Measurements from ENCODE around the gene MRTO4. TPM values are rescaled to one million over a fixed set of nuclear protein-coding genes. Genes with fewer than 3 reads are reported as not detected.

The MRTO4 gene
- total and polyA plus RNA-seq, 2 of the 13 experiments (the other 11 are each of a cell fraction or from before 2014, with no cell fraction given) = 28.1 to 59.2 TPM

DNA sequence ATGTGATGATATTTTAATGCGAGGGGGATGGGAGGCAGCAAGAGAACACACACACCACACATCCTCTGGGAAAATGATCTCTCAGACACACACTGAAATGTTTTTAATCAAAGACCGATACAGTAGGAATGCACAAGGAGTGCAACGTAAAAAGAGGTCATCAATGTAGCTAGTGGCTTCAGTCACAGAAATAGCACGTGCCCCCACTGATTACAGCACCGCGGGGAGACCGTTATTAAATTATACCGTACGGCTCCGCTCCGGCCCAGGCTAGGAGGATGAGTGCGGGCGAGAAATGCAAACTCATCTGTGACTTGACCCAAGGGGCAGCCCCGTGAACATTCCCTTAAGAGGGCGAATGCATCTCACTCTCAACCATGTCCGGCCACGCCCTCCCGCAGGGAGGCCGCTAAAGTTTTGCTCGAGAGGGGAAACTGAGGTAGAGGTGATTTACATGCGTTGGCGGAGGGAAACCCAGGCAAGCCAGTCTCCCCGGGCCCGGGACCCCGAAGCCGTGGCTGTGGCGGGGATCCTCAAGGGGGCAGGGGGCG lies 42.1 kb upstream of the MRTO4 start (continued):
- TF ChIP-seq, protein P1, sequence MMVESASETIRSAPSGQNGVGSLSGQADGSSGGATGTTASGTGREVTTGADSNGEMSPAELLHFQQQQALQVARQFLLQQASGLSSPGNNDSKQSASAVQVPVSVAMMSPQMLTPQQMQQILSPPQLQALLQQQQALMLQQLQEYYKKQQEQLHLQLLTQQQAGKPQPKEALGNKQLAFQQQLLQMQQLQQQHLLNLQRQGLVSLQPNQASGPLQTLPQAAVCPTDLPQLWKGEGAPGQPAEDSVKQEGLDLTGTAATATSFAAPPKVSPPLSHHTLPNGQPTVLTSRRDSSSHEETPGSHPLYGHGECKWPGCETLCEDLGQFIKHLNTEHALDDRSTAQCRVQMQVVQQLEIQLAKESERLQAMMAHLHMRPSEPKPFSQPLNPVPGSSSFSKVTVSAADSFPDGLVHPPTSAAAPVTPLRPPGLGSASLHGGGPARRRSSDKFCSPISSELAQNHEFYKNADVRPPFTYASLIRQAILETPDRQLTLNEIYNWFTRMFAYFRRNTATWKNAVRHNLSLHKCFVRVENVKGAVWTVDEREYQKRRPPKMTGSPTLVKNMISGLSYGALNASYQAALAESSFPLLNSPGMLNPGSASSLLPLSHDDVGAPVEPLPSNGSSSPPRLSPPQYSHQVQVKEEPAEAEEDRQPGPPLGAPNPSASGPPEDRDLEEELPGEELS (CRISPR knock-in tag; IDR thresholded peaks at IDR 0.05) = no peak
- TF ChIP-seq, protein P2, sequence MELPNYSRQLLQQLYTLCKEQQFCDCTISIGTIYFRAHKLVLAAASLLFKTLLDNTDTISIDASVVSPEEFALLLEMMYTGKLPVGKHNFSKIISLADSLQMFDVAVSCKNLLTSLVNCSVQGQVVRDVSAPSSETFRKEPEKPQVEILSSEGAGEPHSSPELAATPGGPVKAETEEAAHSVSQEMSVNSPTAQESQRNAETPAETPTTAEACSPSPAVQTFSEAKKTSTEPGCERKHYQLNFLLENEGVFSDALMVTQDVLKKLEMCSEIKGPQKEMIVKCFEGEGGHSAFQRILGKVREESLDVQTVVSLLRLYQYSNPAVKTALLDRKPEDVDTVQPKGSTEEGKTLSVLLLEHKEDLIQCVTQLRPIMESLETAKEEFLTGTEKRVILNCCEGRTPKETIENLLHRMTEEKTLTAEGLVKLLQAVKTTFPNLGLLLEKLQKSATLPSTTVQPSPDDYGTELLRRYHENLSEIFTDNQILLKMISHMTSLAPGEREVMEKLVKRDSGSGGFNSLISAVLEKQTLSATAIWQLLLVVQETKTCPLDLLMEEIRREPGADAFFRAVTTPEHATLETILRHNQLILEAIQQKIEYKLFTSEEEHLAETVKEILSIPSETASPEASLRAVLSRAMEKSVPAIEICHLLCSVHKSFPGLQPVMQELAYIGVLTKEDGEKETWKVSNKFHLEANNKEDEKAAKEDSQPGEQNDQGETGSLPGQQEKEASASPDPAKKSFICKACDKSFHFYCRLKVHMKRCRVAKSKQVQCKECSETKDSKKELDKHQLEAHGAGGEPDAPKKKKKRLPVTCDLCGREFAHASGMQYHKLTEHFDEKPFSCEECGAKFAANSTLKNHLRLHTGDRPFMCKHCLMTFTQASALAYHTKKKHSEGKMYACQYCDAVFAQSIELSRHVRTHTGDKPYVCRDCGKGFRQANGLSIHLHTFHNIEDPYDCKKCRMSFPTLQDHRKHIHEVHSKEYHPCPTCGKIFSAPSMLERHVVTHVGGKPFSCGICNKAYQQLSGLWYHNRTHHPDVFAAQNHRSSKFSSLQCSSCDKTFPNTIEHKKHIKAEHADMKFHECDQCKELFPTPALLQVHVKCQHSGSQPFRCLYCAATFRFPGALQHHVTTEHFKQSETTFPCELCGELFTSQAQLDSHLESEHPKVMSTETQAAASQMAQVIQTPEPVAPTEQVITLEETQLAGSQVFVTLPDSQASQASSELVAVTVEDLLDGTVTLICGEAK (IDR thresholded peaks at IDR 0.05) = no peak
- TF ChIP-seq, protein P2 (CRISPR knock-in tag; IDR thresholded peaks at IDR 0.05) = 0 out of 2 replicates have a peak, but pooled peaks have one; percentile 8
- TF ChIP-seq SNAI1 (CRISPR knock-in tag; IDR thresholded peaks at IDR 0.05; ENCODE audit: borderline replicate concordance) (no peak), HNRNPUL1 (IDR thresholded peaks at IDR 0.05; ENCODE audit: low read depth, low read length) (no peak), PCBP1 (IDR thresholded peaks at IDR 0.05; ENCODE audit: borderline replicate concordance, low read depth, low read length) (no peak), ZBTB42 (CRISPR knock-in tag; IDR thresholded peaks at IDR 0.05) (0 out of 2 replicates have a peak, but pooled peaks have one; percentile 4)
- TF ChIP-seq, protein P3, sequence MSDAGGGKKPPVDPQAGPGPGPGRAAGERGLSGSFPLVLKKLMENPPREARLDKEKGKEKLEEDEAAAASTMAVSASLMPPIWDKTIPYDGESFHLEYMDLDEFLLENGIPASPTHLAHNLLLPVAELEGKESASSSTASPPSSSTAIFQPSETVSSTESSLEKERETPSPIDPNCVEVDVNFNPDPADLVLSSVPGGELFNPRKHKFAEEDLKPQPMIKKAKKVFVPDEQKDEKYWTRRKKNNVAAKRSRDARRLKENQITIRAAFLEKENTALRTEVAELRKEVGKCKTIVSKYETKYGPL (CRISPR knock-in tag; IDR thresholded peaks at IDR 0.05) = no peak
- TF ChIP-seq, protein P4, sequence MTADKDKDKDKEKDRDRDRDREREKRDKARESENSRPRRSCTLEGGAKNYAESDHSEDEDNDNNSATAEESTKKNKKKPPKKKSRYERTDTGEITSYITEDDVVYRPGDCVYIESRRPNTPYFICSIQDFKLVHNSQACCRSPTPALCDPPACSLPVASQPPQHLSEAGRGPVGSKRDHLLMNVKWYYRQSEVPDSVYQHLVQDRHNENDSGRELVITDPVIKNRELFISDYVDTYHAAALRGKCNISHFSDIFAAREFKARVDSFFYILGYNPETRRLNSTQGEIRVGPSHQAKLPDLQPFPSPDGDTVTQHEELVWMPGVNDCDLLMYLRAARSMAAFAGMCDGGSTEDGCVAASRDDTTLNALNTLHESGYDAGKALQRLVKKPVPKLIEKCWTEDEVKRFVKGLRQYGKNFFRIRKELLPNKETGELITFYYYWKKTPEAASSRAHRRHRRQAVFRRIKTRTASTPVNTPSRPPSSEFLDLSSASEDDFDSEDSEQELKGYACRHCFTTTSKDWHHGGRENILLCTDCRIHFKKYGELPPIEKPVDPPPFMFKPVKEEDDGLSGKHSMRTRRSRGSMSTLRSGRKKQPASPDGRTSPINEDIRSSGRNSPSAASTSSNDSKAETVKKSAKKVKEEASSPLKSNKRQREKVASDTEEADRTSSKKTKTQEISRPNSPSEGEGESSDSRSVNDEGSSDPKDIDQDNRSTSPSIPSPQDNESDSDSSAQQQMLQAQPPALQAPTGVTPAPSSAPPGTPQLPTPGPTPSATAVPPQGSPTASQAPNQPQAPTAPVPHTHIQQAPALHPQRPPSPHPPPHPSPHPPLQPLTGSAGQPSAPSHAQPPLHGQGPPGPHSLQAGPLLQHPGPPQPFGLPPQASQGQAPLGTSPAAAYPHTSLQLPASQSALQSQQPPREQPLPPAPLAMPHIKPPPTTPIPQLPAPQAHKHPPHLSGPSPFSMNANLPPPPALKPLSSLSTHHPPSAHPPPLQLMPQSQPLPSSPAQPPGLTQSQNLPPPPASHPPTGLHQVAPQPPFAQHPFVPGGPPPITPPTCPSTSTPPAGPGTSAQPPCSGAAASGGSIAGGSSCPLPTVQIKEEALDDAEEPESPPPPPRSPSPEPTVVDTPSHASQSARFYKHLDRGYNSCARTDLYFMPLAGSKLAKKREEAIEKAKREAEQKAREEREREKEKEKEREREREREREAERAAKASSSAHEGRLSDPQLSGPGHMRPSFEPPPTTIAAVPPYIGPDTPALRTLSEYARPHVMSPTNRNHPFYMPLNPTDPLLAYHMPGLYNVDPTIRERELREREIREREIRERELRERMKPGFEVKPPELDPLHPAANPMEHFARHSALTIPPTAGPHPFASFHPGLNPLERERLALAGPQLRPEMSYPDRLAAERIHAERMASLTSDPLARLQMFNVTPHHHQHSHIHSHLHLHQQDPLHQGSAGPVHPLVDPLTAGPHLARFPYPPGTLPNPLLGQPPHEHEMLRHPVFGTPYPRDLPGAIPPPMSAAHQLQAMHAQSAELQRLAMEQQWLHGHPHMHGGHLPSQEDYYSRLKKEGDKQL (CRISPR knock-in tag; IDR thresholded peaks at IDR 0.05; ENCODE audit: low read depth) = no peak
